Muscle layer of colon (tissue), 2 donors: Measurements from ENCODE around the gene SNX9.

Experiments
- H3K27ac ChIP-seq: one replicate; pipeline ENCODE4 v1.7.0; 2013; ENCODE audit warnings: low read depth, mild to moderate bottlenecking, low read length, moderate library complexity
- H3K27me3 ChIP-seq, 2 donors: one replicate each; pipeline ENCODE4 v1.7.0; 2013; ENCODE audit warnings: low read length in 2 of 2, mild to moderate bottlenecking in 2 of 2; ENCODE audit not compliant: insufficient read depth in 2 of 2, control insufficient read depth in 1 of 2
- H3K36me3 ChIP-seq: one replicate; pipeline ENCODE4 v1.7.0; 2013; ENCODE audit warnings: mild to moderate bottlenecking, low read length; ENCODE audit not compliant: insufficient read depth
- H3K4me1 ChIP-seq: one replicate; pipeline ENCODE4 v1.7.0; 2013; ENCODE audit warnings: mild to moderate bottlenecking, low read length; ENCODE audit not compliant: insufficient read depth
- H3K4me3 ChIP-seq, 2 donors: one replicate each; pipeline ENCODE4 v1.7.0; 2013; ENCODE audit warnings: low read length in 2 of 2, low read depth in 1 of 2, mild to moderate bottlenecking in 1 of 2, moderate library complexity in 1 of 2
- H3K9ac ChIP-seq: one replicate; pipeline ENCODE4 v1.7.0; 2013; ENCODE audit warnings: low read length
- H3K9me3 ChIP-seq: one replicate; pipeline ENCODE4 v1.7.0; 2013; ENCODE audit warnings: mild to moderate bottlenecking, low read length
- donor health status: abdominal sarcoma.
- donor health status: Adenocarcinoma of cecum.

The SNX9 gene

DNA sequence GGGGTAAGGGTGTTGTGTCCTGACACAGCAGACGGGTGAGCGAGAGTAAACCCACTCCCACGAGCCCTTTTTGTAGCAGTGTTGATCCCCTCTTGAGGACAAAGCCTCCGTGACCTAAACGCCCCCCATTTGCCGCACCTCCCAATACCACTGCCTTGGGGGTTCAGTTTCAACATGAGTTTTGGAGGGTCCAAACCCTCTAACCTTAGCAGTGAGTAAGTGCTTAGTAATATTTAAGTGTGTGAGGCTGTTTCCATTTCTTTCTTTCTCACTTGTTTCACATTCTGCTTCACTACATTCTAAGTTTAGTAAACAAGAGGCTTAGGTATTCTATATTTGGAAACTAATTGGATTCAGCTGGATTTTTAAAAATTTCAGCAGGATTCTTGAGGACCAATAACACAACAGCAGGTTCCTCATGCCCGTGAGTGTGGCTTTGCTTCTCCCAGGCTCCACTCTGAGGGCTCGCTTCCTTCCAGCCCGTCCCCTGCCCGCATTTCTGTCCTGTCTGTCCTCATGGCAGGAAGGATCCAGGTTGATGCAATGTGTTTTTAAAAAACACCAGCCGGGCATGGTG, 41.2 kb downstream of the SNX9 start:
- Histone ChIP-seq H3K4me3 (no peak overlapping the region), H3K27me3 (no peaks in the 10 kb centered on the region), H3K4me1 (peaks cover 37% of the 10 kb centered on the region), H3K27ac (no peak overlapping the region), H3K9me3 (no peaks in the 10 kb centered on the region), H3K36me3 (no peaks in the 10 kb centered on the region), H3K9ac (no peak overlapping the region)

DNA sequence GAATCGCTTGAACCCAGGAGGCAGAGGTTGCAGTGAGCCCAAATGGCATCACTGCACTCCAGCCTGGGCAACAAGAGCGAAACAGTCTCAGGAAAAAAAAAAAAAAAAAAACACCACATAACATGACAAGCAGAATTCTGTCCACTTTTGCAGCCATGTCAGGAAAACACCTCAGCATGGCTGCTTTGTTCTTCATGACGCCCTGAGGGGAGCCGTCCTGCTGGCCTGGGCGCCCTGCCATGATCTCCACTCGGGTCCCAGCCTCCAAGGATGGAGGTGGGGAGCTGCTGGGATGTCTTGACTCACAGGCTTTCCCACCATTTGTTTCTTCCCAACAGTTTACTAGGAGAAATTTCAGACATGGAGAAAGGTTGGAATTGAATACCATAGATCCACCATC, 42.2 kb downstream of the SNX9 start:
- H3K27me3 ChIP-seq = no peaks in the 10 kb centered on the region
- no peaks in the 10 kb centered on the region for H3K9me3 ChIP-seq
- no peak overlapping the region for H3K9ac ChIP-seq
- no peak overlapping the region for H3K4me3 ChIP-seq
- no peak overlapping the region for H3K27ac ChIP-seq
- H3K36me3 ChIP-seq = peaks cover 10% of the 10 kb centered on the region
- H3K4me1 ChIP-seq = peaks cover 27% of the 10 kb centered on the region

DNA sequence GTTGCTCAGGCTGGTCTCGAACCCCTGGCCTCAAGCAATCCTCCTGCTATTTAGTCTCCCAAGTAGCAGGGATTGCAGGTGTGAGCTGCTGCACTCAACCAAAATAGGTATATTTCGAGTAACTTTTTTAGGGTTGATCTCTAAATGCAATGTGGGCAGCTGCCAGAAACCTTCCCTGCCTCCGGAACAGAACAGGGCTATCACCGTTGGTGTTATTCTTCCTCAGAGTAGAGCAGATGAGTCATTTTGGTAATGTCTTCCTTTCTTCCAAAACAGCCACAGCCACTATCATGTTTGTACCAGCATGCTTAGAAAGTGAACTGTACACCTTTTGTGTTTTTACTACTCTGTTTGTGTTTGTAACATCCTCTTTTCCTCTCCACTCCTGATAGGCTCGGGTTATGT, 44.1 kb downstream of the SNX9 start:
- no peak overlapping the region for H3K27ac ChIP-seq

DNA sequence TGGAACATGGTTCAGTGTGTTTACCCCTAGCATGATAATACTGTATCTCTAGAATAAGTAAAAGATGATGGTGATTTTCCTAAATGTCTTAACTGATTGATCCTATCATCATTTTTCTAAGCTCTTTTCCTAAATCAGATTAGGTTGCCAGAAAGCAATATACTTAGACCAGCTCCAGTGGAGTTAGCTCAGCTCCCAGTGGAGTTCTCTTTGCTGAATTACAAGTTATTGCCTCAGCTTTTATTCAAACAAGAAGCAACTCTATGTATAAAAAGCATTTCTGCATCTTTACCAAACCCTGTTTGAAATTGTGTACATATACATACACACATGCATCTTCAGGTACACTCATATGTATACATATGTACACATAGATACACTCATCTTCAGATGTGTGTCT, 44.9 kb downstream of the SNX9 start:
- peaks cover 8% of the 10 kb centered on the region for H3K4me1 ChIP-seq

More for the DNA sequence above, 44.1 kb downstream of the SNX9 start:
- Histone ChIP-seq H3K4me1 (peaks cover 8% of the 10 kb centered on the region), H3K4me3 (no peak overlapping the region), H3K27me3 (no peaks in the 10 kb centered on the region), H3K9ac (no peak overlapping the region), H3K9me3 (no peaks in the 10 kb centered on the region), H3K36me3 (peaks cover 14% of the 10 kb centered on the region)

DNA sequence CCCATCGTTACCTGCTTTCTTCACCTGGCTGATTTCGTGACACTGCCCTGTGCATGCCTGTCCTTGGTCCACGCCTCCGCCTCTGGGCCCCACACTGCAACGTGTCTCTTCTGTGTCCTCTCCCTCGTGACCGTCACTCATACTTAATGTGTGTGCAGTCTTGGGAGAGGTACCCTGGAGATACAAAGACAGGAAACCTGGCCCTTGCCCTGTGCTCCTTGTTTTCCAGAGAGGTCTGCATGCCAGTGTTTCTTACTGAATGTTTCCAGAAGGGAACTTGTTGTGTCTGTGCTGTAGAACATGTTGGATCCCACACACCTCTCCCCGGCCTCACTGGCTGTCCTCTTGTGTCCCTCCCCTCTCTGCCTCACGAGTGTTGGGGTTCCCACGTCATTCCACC, 45.8 kb downstream of the SNX9 start:
- no peak overlapping the region for H3K4me3 ChIP-seq
- no peaks in the 10 kb centered on the region for H3K9me3 ChIP-seq
- H3K27ac ChIP-seq = no peak overlapping the region
- peaks cover 8% of the 10 kb centered on the region for H3K4me1 ChIP-seq
- peaks cover 17% of the 10 kb centered on the region for H3K36me3 ChIP-seq
- no peaks in the 10 kb centered on the region for H3K27me3 ChIP-seq
- no peak overlapping the region for H3K9ac ChIP-seq

More for the DNA sequence above, 44.9 kb downstream of the SNX9 start:
- Histone ChIP-seq H3K4me3 (no peak overlapping the region), H3K9ac (no peak overlapping the region), H3K9me3 (no peaks in the 10 kb centered on the region), H3K27ac (no peak overlapping the region), H3K36me3 (peaks cover 14% of the 10 kb centered on the region), H3K27me3 (no peaks in the 10 kb centered on the region)

DNA sequence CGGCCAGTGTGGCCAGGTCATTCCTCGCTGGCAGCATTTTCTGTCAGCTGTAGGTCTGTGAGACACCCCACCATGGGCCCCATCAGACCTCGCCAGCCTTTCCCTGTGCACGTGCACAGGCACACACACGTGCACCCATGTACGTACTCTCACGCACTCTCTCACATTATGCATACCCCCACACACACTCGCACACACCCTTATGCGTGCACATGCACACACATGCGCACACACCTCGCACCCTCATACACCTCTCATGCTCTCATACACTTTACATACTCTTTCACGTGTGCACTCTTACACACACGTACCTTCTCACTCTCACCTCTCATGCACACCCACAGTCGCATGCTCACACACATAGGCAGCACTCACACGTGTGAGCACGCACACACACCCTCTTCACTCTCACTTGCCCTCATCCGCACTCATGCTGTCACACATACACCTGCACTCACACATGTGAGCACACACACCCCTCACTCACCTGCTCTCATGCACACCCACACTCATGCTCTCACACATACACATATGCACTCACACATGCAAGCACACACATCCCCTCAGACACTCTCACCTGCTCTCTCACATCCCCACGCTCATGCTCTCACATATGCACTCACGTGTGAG, 46.7 kb downstream of the SNX9 start:
- no peak overlapping the region for H3K9ac ChIP-seq
- H3K27me3 ChIP-seq = no peaks in the 10 kb centered on the region
- H3K27ac ChIP-seq = no peak overlapping the region
- no peak overlapping the region for H3K4me3 ChIP-seq
- H3K4me1 ChIP-seq = peaks cover 8% of the 10 kb centered on the region
- H3K36me3 ChIP-seq = peaks cover 26% of the 10 kb centered on the region
- no peaks in the 10 kb centered on the region for H3K9me3 ChIP-seq

DNA sequence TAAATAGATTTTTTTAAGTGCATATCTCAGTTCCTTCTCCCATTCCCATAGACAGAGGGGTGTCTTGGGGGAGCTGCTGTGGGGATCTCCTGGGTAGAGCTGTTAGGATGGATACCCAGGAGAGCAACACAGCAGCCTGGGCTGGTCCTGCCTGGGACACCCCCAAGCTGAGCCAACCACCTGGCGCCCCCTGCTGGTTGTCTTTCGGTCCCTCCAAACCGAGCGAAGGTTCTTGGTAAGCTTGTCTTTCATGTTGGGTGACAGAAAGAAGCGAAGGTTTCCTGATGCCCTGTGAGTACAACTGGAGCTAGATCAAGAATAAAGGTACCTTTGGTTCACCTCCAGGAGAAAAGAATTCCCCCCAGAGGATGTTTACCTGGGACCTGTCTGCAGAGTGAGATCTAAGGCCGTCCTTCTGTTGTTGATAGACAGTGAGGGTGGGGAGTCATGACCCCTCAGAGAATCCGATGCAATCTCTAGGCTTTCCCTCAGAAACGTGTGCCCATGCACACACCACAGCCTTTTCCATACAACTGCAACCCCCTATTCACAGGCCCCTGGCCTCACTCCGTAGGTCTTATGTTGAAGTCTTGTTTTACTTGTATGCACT, 50.8 kb downstream of the SNX9 start:
- Histone ChIP-seq H3K9me3 (no peaks in the 10 kb centered on the region), H3K9ac (no peak overlapping the region), H3K36me3 (peaks cover 55% of the 10 kb centered on the region), H3K4me3 (no peak overlapping the region), H3K27ac (no peak overlapping the region), H3K4me1 (no peaks in the 10 kb centered on the region), H3K27me3 (no peaks in the 10 kb centered on the region)

DNA sequence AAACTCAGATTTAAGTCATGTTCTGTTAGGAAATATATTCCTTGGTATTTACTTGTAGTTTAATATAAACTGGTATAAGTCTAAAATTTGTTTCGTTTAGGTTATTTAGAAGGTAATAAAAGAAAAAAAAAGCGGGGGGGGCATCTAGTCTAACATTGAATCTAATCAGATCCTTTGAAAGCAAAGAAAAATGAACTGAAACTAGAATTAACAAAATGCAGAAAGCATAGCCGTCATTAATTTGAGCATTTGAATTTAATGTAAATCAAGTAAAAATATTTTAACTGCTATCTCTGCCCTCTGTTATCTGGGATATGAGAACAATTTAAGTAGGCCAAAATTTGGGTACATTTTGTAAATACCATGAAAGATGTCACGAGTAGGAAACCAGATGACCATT, 54.1 kb downstream of the SNX9 start:
- Histone ChIP-seq H3K9ac (no peak overlapping the region), H3K4me1 (no peaks in the 10 kb centered on the region), H3K9me3 (no peaks in the 10 kb centered on the region), H3K27ac (no peak overlapping the region), H3K4me3 (no peak overlapping the region), H3K27me3 (no peaks in the 10 kb centered on the region), H3K36me3 (peaks cover 47% of the 10 kb centered on the region)

DNA sequence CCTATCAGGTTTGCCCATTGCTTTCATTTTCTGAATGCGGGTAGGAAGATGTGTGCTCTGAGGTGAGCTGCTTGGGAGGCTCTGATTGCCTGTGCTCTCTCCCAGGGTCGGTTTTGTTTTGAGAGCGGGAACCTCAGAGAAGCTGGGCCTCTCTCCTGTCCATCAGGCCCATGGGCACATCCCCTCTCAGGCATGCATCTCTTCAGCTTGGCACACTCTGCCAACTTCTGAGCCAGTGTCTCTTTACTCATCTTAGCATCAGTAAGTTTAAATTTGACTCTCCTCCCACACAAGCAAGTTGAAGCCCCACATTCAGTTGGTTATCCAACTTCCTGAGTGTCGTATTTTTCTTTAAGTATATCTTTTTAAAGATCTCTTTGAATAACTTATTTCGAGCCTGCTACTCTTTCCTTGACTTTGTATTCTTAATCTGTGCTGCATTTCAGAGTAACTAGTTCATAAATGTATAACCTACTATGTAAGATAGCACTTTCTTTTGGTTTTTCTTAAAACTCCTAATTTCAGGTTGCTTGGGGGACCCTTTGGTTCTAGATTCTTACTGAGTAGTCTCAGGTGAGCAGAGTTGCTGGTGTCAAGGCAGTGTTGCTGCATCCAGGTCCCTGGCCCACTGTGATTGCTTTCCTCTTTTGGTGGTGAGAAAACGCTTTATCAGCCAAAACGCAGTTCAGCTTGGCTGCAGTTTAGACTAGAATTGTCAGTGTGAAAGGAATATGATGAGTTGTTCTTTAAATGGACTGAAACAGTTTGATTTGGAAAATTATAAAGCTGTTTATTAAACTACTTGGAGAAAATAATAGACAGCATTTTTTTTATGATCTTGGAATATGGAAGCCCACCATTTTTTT, 54.8 kb downstream of the SNX9 start:
- Histone ChIP-seq H3K27me3 (no peaks in the 10 kb centered on the region), H3K9me3 (no peaks in the 10 kb centered on the region), H3K4me3 (no peak overlapping the region), H3K36me3 (peaks cover 47% of the 10 kb centered on the region), H3K9ac (no peak overlapping the region), H3K4me1 (no peaks in the 10 kb centered on the region), H3K27ac (no peak overlapping the region)

DNA sequence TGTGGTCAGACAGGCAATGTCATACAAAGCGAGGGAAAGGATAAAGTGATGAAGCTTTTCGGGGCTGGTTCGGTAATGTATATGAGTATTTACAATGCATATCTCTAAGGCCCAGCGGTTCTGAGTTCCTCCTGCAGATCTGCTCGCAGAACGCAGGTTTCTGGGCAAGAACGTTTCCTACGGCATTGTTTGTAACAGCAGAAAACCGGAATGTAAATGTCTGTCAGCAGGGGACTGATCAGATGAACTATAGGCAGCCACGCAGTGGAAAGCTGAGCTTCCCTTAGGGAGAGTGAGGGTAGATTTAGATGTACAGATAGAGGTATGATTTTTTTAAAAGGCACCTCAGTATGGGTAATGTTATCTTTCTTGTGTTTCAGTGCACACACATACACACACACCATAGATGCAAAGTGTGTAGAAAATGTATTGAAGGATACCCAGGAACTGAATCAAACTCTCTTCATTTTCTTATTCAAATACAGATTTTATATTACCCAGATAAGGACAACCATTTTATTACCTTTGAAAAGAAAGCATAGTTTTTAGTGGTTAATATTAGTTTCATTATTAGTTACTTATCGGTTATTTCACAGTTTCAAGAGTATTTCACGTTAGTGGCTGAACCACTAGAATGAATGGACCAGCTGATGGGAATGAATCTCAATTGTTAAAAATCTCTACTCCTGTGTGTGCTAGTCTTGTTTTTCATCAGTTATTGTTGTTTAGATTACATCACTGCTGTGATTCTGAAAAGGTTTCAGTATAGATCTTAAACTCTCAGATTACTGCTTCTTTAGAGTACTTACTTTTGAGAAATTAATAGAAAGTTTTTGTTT, 56.2 kb downstream of the SNX9 start:
- Histone ChIP-seq H3K27ac (no peak overlapping the region), H3K9ac (no peak overlapping the region)

DNA sequence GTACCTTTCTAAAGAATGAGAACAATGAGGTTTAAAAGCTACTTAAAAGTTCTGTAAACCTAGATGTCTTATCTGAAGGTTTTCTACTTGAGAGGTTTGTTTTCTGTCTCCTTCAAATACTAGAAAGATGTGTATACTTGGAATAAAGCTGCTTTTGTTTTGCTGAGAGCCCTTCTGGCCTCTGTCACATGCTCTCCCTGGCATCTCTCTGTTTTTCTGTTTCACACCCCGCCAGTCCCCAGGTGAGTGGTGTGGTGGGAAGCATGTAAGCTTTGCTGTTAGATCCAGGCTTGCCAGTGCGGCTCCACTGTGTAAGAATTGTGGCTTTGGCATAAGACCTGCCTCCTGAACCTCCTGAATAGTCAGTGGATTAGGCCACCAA, 56.8 kb downstream of the SNX9 start:
- no peak overlapping the region for H3K9ac ChIP-seq
- H3K9me3 ChIP-seq = no peaks in the 10 kb centered on the region
- H3K36me3 ChIP-seq = peaks cover 34% of the 10 kb centered on the region
- no peaks in the 10 kb centered on the region for H3K4me1 ChIP-seq
- no peak overlapping the region for H3K27ac ChIP-seq
- H3K4me3 ChIP-seq = no peak overlapping the region
- H3K27me3 ChIP-seq = no peaks in the 10 kb centered on the region

More for the DNA sequence above, 56.2 kb downstream of the SNX9 start:
- Histone ChIP-seq H3K9me3 (no peaks in the 10 kb centered on the region), H3K36me3 (peaks cover 40% of the 10 kb centered on the region), H3K4me1 (no peaks in the 10 kb centered on the region), H3K4me3 (no peak overlapping the region), H3K27me3 (no peaks in the 10 kb centered on the region)
